Kidney (tissue), 14 donors: ENCODE data around the gene BIN1. TPM values are rescaled to one million over a fixed set of nuclear protein-coding genes. Genes with fewer than 3 reads are reported as not detected.

ENCODE experiments used
- DNase-seq, 5 donors: peaks; one replicate each; pipeline ENCODE4 v3.0.0-alpha.2; 2013 to 2020
- FAIRE-seq: peaks from 2 replicates; lab custom pipeline; 2012; peaks lifted over from hg19 to GRCh38; lab: Jason Lieb, UNC
- H3K27ac ChIP-seq, 2 donors: one replicate each; pipeline ENCODE4 v1.7.0; 2013; ENCODE audit warnings: low read depth in 2 of 2, low read length in 2 of 2, inconsistent platforms in 1 of 2
- H3K27me3 ChIP-seq: one replicate; pipeline ENCODE4 v1.7.1; 2013; ENCODE audit warnings: low read length, inconsistent platforms; ENCODE audit not compliant: control insufficient read depth, insufficient read depth
- H3K36me3 ChIP-seq, 3 donors: one replicate each; pipeline versions ENCODE4 v1.7.0 to v1.7.1; 2013; ENCODE audit warnings: low read length in 3 of 3, control low read depth in 1 of 3, inconsistent platforms in 1 of 3; ENCODE audit not compliant: insufficient read depth in 3 of 3, control insufficient read depth in 2 of 3
- H3K4me1 ChIP-seq, 3 donors: one replicate each; pipeline versions ENCODE4 v1.7.0 to v1.7.1; 2013; ENCODE audit warnings: low read length in 3 of 3, inconsistent platforms in 1 of 3, low read depth in 1 of 3; ENCODE audit not compliant: control insufficient read depth in 2 of 3, insufficient read depth in 2 of 3
- H3K4me3 ChIP-seq, 3 donors: one replicate each; pipeline versions ENCODE4 v1.7.0 to v1.8.1; 2013; ENCODE audit warnings: low read length in 3 of 3, control low read depth in 1 of 3, inconsistent platforms in 1 of 3
- H3K9ac ChIP-seq, 3 donors: one replicate each; pipeline versions ENCODE4 v1.7.0 to v1.7.1; 2013; ENCODE audit warnings: low read length in 3 of 3, control low read depth in 1 of 3, inconsistent platforms in 1 of 3
- H3K9me3 ChIP-seq, 3 donors: one replicate each; pipeline versions ENCODE4 v1.7.0 to v1.7.1; 2013; ENCODE audit warnings: low read length in 3 of 3, control low read depth in 1 of 3, inconsistent platforms in 1 of 3; ENCODE audit not compliant: control insufficient read depth in 2 of 3, insufficient read depth in 1 of 3
- intact Hi-C: fragments of 100-400 bp; cut with DNase I; formaldehyde crosslinking; loops from one replicate; pipeline ENCODE4 v1.11.1; 2022
- polyA plus RNA-seq: library from polyadenylated mRNA; stranded (reverse); fragments of 350-450 nt; fragmentation: Illumina TruSeq; extraction: RNeasy Lipid Tissue Mini Kit (QIAGEN cat#74804); gene quantifications from one replicate; pipeline ENCODE4 v1.2.3, GENCODE V29; 2014; ENCODE audit warnings: low read depth, low replicate concordance; ENCODE audit not compliant: insufficient read depth
- total RNA-seq: library from RNA; stranded (reverse); fragmentation: NEBNext Ultra II Directional; extraction: Animal tissue kit (Norgen Biotek cat#: 25700); gene quantifications from one replicate; pipeline ENCODE4 v1.2.1, GENCODE V29; 2021
- TF ChIP-seq, protein P1 (sequence below): IDR thresholded peaks from 3 replicates; pipeline ENCODE4 v1.5.1; 2012; ENCODE audit warnings: mild to moderate bottlenecking, moderate library complexity, borderline replicate concordance; ENCODE audit not compliant: insufficient read depth; ENCODE audit errors: extremely low read depth
- donor health status: control.
- donor health status: control.
- donor health status: control.
- donor health status: control.
- donor health status: control.
- donor health status: DM: yes; HTN: yes; CAD: no.
- donor health status: Normal renal cell carcinoma (clear cell type).

The BIN1 gene
- total and polyA plus RNA-seq, 2 donors from 2014 or later: 121 to 167 TPM

DNA sequence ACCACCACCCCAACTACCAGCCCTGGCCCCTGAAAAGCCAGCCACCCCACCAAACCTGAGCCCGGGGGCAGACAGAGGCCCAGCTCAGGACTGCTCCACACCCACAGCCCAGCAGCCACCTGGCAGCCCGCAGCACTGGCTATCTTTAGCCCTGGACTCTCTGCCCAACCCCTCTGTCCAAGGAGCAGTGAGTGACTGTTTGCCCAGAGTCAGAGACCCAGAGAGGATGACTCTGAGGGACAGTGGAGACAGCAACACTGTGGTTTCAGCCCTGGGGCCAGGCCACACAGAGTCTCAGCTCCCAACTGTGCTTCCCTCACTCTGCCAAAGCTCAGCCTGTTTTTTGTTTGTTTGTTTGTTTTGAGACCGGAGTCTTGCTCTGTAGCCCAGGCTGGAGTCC is 32.6 kb downstream of the BIN1 start:
- TF ChIP-seq, protein P1, sequence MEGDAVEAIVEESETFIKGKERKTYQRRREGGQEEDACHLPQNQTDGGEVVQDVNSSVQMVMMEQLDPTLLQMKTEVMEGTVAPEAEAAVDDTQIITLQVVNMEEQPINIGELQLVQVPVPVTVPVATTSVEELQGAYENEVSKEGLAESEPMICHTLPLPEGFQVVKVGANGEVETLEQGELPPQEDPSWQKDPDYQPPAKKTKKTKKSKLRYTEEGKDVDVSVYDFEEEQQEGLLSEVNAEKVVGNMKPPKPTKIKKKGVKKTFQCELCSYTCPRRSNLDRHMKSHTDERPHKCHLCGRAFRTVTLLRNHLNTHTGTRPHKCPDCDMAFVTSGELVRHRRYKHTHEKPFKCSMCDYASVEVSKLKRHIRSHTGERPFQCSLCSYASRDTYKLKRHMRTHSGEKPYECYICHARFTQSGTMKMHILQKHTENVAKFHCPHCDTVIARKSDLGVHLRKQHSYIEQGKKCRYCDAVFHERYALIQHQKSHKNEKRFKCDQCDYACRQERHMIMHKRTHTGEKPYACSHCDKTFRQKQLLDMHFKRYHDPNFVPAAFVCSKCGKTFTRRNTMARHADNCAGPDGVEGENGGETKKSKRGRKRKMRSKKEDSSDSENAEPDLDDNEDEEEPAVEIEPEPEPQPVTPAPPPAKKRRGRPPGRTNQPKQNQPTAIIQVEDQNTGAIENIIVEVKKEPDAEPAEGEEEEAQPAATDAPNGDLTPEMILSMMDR: no peak
- H3K9me3 ChIP-seq: no peaks in the 10 kb centered on the region
- H3K27me3 ChIP-seq: no peaks in the 10 kb centered on the region
- FAIRE-seq (no peak), DNase-seq (no peak)
- intact Hi-C loops: no loop called here
- H3K36me3 ChIP-seq: peaks cover 0 to 5% (median 0%) of the 10 kb centered on the region in 3 donors
- H3K27ac ChIP-seq: no peak overlapping the region
- H3K4me3 ChIP-seq: no peak overlapping the region
- peaks cover 0 to 3% (median 0%) of the 10 kb centered on the region in 3 donors for H3K4me1 ChIP-seq
- no peak overlapping the region for H3K9ac ChIP-seq

DNA sequence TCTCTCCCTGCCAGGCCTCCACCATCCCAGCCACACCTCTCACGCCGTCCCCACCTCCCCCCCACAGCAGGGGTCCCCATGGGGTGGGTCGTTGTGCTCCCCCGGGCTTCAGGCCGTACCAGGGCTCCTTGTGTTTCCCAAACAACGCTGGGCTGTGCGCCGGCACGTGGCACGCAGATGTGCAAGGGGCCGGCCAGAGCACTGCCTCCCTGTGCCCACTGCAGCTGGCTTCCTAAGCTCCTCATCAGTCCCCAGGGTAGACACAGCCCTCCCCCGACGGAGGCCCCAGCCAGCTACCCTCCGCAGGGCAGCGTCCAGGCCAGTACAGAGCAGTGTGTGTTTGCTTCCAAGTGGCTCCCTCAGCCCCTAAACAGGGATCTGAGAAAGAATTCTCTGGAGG is 34.0 kb downstream of the BIN1 start:
- H3K9ac ChIP-seq: no peak overlapping the region
- intact Hi-C loops: no loop called here
- TF ChIP-seq, protein P1: no peak
- no peaks in the 10 kb centered on the region for H3K9me3 ChIP-seq
- peaks cover 0 to 5% (median 0%) of the 10 kb centered on the region in 3 donors for H3K36me3 ChIP-seq
- no peaks in the 10 kb centered on the region for H3K27me3 ChIP-seq
- no peak overlapping the region for H3K4me3 ChIP-seq
- DNase-seq (no peak), FAIRE-seq (no peak)
- peaks cover 0 to 3% (median under 1%) of the 10 kb centered on the region in 3 donors for H3K4me1 ChIP-seq
- H3K27ac ChIP-seq: no peak overlapping the region

DNA sequence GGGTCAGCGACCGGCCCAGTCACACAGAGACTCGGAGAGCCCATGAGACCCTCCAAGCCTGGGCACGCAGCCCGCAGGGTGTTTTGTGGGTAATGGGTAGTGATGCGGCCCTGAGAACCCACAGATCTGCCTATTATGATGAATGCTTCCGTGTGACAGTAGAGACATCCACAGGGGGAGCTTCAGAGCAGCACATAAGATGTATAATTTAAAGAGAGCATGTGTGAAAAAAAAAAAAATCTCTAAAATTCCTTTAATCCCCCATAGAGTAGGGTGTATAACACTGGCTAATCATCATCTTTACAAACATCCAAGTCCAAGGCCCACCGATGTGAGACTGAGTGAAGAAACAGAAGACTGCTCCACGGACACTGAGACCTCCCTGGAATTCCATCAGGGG is 34.6 kb downstream of the BIN1 start:
- no peak for FAIRE-seq
- TF ChIP-seq, protein P1: no peak
- peaks cover 0 to 6% (median 0%) of the 10 kb centered on the region in 3 donors for H3K36me3 ChIP-seq
- H3K27ac ChIP-seq: no peak overlapping the region
- no peak overlapping the region for H3K4me3 ChIP-seq
- no peak for DNase-seq
- no peaks in the 10 kb centered on the region for H3K27me3 ChIP-seq
- H3K9ac ChIP-seq: no peak overlapping the region
- H3K4me1 ChIP-seq: peaks cover 0 to 7% (median 5%) of the 10 kb centered on the region in 3 donors
- intact Hi-C loops: no loop called here
- no peaks in the 10 kb centered on the region for H3K9me3 ChIP-seq

DNA sequence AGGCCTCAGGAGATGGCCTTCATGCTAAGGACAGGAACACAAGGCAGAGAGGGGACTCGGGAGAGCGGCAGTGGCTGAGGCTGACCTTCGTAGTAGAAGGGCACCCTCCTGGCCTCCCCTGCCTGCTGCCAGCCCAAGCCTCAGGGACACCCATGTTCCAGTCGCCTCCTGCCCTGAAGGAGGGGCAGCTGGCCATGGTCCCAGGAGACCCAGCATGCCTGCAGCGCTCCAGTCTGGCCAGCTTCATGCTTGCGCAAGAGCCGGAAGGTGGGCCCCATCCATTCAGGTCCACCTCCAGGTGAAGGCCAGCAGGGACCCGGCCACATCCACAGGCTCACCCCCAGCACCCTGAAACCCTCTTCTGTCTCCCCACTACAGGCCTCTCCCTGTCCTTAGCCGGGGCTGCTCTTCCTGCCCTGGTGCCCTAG is 35.0 kb downstream of the BIN1 start:
- DNase-seq (no peak), FAIRE-seq (no peak)
- Histone ChIP-seq H3K27me3 (no peaks in the 10 kb centered on the region), H3K4me3 (no peak overlapping the region), H3K9me3 (no peaks in the 10 kb centered on the region), H3K9ac (no peak overlapping the region), H3K36me3 (peaks cover 0 to 9% (median 0%) of the 10 kb centered on the region in 3 donors), H3K4me1 (peaks cover 0 to 5% (median 4%) of the 10 kb centered on the region in 3 donors), H3K27ac (no peak overlapping the region)
- intact Hi-C loops: no loop called here
- TF ChIP-seq, protein P1: no peak
